Lower leg skin (tissue), 3 donors: ENCODE measurements around the gene NASP.

Experiments used
- CTCF ChIP-seq, 3 donors: fragments of 450-650 bp; IDR thresholded peaks; one replicate each; pipeline ENCODE4 v1.5.1; 2016; ENCODE audit warnings: antibody characterized with exemption in 3 of 3, mild to moderate bottlenecking in 3 of 3, moderate library complexity in 2 of 3
- POLR2A ChIP-seq, 2 donors: fragments of 450-650 bp; IDR thresholded peaks; one replicate each; pipeline ENCODE4 v1.6.1; 2016 to 2017; ENCODE audit warnings: antibody characterized with exemption in 2 of 2, mild to moderate bottlenecking in 1 of 2, moderate library complexity in 1 of 2

- TF ChIP-seq CTCF (IDR thresholded peaks at IDR 0.05) (no peak), POLR2A (IDR thresholded peaks at IDR 0.05) (no peak)
Observed at GRCh38 chr1:45583666-45584350, at the start of gene NASP.
